Measurements from ENCODE around the gene ANKRD45.
"Not testable (repeated sequence)": the region's sequence is repeated elsewhere in the genome, so short reads cannot be mapped to it uniquely, and the experiment has no call there.

Gene ANKRD45

DNA sequence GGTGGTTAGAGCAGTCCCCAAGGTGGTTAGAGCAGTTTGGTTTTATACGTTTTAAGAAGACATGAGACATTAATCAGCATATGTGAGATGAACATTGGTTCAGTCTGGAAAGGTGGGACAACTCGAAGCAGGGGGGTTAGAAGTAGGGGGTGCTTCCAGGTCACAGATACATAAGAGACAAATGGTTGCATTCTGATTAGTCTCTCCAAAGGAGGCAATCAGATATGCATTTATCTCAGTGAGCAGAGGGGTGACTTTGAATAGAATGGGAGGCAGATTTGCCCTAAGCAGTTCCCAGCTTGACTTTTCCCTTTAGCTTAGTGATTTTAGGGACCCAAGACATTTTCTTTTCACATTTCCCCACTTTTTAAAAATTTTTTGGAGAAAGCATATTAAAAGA is 4.8 kb upstream of the ANKRD45 start:
- H3K27me3 Mint-ChIP-seq (ENCODE audit: low read depth); H3K27ac Mint-ChIP-seq; H3K36me3 Mint-ChIP-seq (ENCODE audit: low read depth); H3K4me3 Mint-ChIP-seq; H3K4me1 Mint-ChIP-seq (ENCODE audit: low read depth); H3K9me3 Mint-ChIP-seq: not testable (repeated sequence)

GRCh38 chr1:173666646-173667045 is 3.0 kb downstream of the ANKRD45 start:
- Mint-ChIP-seq H3K36me3 (ENCODE audit: low read depth) (no peaks in the 10 kb centered on the region), H3K9me3 (no peaks in the 10 kb centered on the region), H3K27me3 (ENCODE audit: low read depth) (peaks cover 23% of the 10 kb centered on the region), H3K27ac (no peak overlapping the region), H3K4me1 (ENCODE audit: low read depth) (peaks cover 2% of the 10 kb centered on the region), H3K4me3 (no peak overlapping the region)

GRCh38 chr1:173663159-173663558 is 6.5 kb downstream of the ANKRD45 start:
- Mint-ChIP-seq H3K9me3 (no peaks in the 10 kb centered on the region), H3K36me3 (ENCODE audit: low read depth) (no peaks in the 10 kb centered on the region), H3K4me3 (no peak overlapping the region), H3K27me3 (ENCODE audit: low read depth) (peaks cover 9% of the 10 kb centered on the region), H3K27ac (no peak overlapping the region), H3K4me1 (ENCODE audit: low read depth) (no peaks in the 10 kb centered on the region)

- H3K4me1 Mint-ChIP-seq (ENCODE audit: low read depth): no peaks in the 10 kb centered on the region
- no peaks in the 10 kb centered on the region for H3K9me3 Mint-ChIP-seq
- H3K27ac Mint-ChIP-seq: no peak overlapping the region
- H3K36me3 Mint-ChIP-seq (ENCODE audit: low read depth): no peaks in the 10 kb centered on the region
- no peak overlapping the region for H3K4me3 Mint-ChIP-seq
- H3K27me3 Mint-ChIP-seq (ENCODE audit: low read depth): peaks cover 6% of the 10 kb centered on the region
Observed at GRCh38 chr1:173661763-173662162, 7.9 kb downstream of the ANKRD45 start.

GRCh38 chr1:173661271-173661670 is 8.4 kb downstream of the ANKRD45 start:
- no peak overlapping the region for H3K4me3 Mint-ChIP-seq
- H3K36me3 Mint-ChIP-seq (ENCODE audit: low read depth): no peaks in the 10 kb centered on the region
- peaks cover 6% of the 10 kb centered on the region for H3K27me3 Mint-ChIP-seq (ENCODE audit: low read depth)
- H3K4me1 Mint-ChIP-seq (ENCODE audit: low read depth): no peaks in the 10 kb centered on the region
- no peak overlapping the region for H3K27ac Mint-ChIP-seq
- peaks cover 4% of the 10 kb centered on the region for H3K9me3 Mint-ChIP-seq

GRCh38 chr1:173660306-173660705 is 9.3 kb downstream of the ANKRD45 start:
- peaks cover 6% of the 10 kb centered on the region for H3K27me3 Mint-ChIP-seq (ENCODE audit: low read depth)
- H3K4me3 Mint-ChIP-seq: no peak overlapping the region
- H3K27ac Mint-ChIP-seq: no peak overlapping the region
- peaks cover 8% of the 10 kb centered on the region for H3K9me3 Mint-ChIP-seq
- no peaks in the 10 kb centered on the region for H3K36me3 Mint-ChIP-seq (ENCODE audit: low read depth)
- H3K4me1 Mint-ChIP-seq (ENCODE audit: low read depth): no peaks in the 10 kb centered on the region

DNA sequence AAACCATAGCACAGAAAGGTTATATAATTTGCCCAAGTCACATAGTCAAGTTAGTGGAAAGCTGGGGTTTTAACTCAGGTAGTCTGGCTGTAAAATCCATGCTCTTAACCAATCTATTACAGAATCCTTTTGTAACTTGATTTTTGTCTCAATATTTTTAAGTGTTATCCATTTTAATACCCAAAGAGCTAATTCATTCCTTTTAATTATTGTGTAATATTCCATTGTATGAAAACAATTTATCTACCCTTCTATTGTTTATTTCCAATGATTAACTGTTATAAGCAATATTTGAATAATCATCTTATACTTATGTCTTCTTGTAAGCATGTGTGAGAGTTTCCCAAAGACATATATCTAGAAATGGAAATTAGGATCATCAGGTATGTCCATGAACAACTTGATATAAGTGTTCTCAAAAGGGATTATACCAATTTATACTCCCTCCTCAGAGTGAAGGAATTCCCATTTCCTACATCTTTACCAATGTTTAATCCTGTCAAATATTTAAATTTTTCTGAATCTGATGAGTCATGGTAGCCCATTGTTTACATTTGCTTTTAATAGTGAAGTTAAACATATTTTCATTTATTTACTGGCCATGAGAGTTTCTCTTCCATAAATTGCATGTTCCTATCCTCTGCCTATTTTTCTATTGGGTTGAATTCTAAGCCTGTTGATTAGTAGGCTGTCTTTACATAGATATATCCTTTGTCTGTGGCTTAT is 20.6 kb downstream of the ANKRD45 start:
- Mint-ChIP-seq H3K4me1 (ENCODE audit: low read depth) (no peaks in the 10 kb centered on the region), H3K4me3 (no peak overlapping the region), H3K36me3 (ENCODE audit: low read depth) (peaks cover 2% of the 10 kb centered on the region), H3K27me3 (ENCODE audit: low read depth) (peaks cover 5% of the 10 kb centered on the region), H3K27ac (no peak overlapping the region), H3K9me3 (peaks cover 3% of the 10 kb centered on the region)

DNA sequence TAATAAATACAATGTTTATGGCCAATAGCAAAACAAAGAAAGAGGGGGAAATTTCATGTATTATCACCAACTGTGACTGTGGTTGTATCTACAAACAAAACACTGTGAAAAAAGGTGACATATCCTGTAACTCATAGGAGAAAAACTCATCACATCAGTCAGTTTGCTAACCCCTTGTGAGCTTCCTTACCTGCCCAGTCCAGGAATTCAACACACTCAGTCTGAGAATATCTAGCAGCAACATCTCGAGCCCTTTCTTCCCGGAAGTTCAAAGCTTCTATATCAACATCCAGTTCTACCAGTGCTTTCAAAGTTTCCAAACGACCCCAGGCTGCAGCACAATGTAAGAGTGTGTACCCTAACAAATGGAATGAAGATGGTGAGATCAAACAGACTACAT is 23.0 kb downstream of the ANKRD45 start:
- Mint-ChIP-seq H3K4me1 (ENCODE audit: low read depth) (peaks cover 1% of the 10 kb centered on the region), H3K9me3 (no peaks in the 10 kb centered on the region)

GRCh38 chr1:173642450-173643139 is 27.1 kb downstream of the ANKRD45 start:
- H3K4me1 Mint-ChIP-seq (ENCODE audit: low read depth); H3K27me3 Mint-ChIP-seq (ENCODE audit: low read depth); H3K4me3 Mint-ChIP-seq; H3K27ac Mint-ChIP-seq; H3K36me3 Mint-ChIP-seq (ENCODE audit: low read depth): not testable (repeated sequence)
- H3K9me3 Mint-ChIP-seq: peaks cover 14% of the 10 kb centered on the region

More for the DNA sequence above, 23.0 kb downstream of the ANKRD45 start:
- no peak overlapping the region for H3K27ac Mint-ChIP-seq
- peaks cover 2% of the 10 kb centered on the region for H3K36me3 Mint-ChIP-seq (ENCODE audit: low read depth)
- H3K27me3 Mint-ChIP-seq (ENCODE audit: low read depth): no peaks in the 10 kb centered on the region
- no peak overlapping the region for H3K4me3 Mint-ChIP-seq

GRCh38 chr1:173639102-173639501 is 30.5 kb downstream of the ANKRD45 start:
- peaks cover 4% of the 10 kb centered on the region for H3K27me3 Mint-ChIP-seq (ENCODE audit: low read depth)

GRCh38 chr1:173638043-173639021 is 31.3 kb downstream of the ANKRD45 start:
- Mint-ChIP-seq H3K27me3 (ENCODE audit: low read depth) (peaks cover 4% of the 10 kb centered on the region), H3K36me3 (ENCODE audit: low read depth) (no peaks in the 10 kb centered on the region), H3K27ac (no peak overlapping the region), H3K9me3 (peaks cover 26% of the 10 kb centered on the region), H3K4me1 (ENCODE audit: low read depth) (peaks cover 1% of the 10 kb centered on the region), H3K4me3 (no peak overlapping the region)

More at GRCh38 chr1:173639102-173639501, 30.5 kb downstream of the ANKRD45 start:
- Mint-ChIP-seq H3K9me3 (peaks cover 26% of the 10 kb centered on the region), H3K4me1 (ENCODE audit: low read depth) (peaks cover 1% of the 10 kb centered on the region), H3K27ac (no peak overlapping the region), H3K4me3 (no peak overlapping the region), H3K36me3 (ENCODE audit: low read depth) (no peaks in the 10 kb centered on the region)

DNA sequence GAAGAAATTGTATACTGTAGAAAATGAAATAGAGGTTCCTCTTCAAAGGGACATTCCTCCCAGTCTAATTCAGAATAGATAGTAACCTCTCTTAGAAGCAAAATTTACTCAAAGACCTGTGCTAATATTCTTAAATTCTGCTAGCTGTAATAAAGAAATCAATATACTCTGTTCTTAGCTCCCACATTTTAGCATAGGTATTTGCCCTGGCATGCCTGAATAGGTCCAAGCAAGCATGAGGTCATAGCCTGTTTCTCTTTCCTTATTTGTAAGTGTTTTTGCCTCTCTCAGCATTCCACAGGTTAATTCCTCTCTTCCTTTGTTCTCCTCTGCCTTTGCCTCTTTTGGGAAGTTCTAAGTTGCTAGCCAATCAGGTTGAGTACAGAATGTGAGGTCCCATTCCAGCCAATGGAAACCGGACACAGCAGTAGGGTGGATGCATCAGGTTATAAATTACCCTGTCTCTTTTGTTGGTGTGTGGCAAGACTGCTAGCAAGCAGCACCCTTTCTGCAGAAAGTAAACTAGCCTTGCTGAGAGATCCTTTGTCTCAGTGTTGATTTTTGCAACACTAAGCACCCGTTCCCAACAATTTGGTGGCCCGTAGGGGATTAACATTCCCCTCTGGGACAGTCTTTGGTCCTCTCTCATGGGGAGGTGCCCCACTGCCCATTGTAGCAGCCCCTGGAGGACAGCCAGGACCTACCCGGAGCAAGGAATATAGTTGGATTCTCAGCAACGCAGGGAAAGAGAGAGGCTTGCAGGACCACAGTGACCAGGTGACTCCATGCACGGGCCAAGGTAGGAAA is 32.2 kb downstream of the ANKRD45 start:
- not testable (repeated sequence) for H3K4me3 Mint-ChIP-seq; H3K36me3 Mint-ChIP-seq (ENCODE audit: low read depth); H3K4me1 Mint-ChIP-seq (ENCODE audit: low read depth); H3K27me3 Mint-ChIP-seq (ENCODE audit: low read depth); H3K27ac Mint-ChIP-seq
- peaks cover 26% of the 10 kb centered on the region for H3K9me3 Mint-ChIP-seq

GRCh38 chr1:173635116-173635515 is 34.5 kb downstream of the ANKRD45 start, which contains the start of gene TEX50:
Gene TEX50, plus strand, starts transcription at chr1:173635338. Its CDS starts 184 bp downstream, at chr1:173635522.
- Mint-ChIP-seq H3K4me1 (ENCODE audit: low read depth) (no peaks in the 10 kb centered on the region), H3K27me3 (ENCODE audit: low read depth) (peaks cover 8% of the 10 kb centered on the region), H3K9me3 (peaks cover 17% of the 10 kb centered on the region), H3K36me3 (ENCODE audit: low read depth) (no peaks in the 10 kb centered on the region), H3K27ac (no peak within 1 kb of the TSS), H3K4me3 (no peak within 1 kb of the TSS)

DNA sequence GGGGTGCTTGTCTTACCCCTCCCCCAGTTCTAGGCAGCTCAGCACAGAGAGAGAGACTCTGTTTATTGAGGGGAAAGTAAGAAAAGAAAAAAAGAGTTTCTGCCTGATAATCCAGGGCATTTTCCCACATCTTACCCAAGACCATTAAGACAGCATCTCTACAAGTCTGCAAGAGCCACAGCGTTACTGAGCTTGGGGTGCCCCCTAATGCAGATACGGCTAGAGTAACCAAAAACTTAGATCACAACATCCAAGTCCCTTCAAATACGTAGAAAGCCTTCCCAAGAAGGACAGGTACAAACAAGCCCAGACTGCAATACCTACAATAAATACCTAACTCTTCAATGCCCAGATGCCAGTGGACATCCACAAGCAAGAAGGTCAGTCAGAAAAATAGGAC is 40.8 kb downstream of the ANKRD45 start:
- H3K27ac Mint-ChIP-seq: no peak overlapping the region
- no peak overlapping the region for H3K4me3 Mint-ChIP-seq
- peaks cover 4% of the 10 kb centered on the region for H3K27me3 Mint-ChIP-seq (ENCODE audit: low read depth)
- no peaks in the 10 kb centered on the region for H3K36me3 Mint-ChIP-seq (ENCODE audit: low read depth)
- no peaks in the 10 kb centered on the region for H3K9me3 Mint-ChIP-seq
- H3K4me1 Mint-ChIP-seq (ENCODE audit: low read depth): no peaks in the 10 kb centered on the region
